ENCODE measurements around the gene WNT7A.

DNA sequence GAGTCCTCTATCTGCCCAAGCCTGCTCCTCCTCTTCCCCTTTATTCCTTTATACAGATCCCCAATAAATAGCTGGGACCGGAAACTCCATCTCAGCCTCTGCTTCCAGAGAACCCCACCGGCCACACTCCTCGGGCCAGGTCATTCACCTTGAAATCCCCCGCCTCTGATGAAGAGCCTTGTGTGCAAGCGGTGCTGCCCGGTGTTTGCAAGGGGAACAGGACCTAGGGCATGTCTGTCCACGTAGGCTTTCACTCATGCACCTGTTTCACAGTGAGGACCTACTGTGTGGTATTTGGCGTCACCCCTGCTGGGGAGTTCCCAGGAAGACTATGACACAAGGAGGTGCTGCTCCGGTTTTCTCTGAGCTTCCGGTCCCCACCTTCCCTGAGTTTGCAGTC lies 54.0 kb downstream of the WNT7A start:
- TF ChIP-seq, protein P1, sequence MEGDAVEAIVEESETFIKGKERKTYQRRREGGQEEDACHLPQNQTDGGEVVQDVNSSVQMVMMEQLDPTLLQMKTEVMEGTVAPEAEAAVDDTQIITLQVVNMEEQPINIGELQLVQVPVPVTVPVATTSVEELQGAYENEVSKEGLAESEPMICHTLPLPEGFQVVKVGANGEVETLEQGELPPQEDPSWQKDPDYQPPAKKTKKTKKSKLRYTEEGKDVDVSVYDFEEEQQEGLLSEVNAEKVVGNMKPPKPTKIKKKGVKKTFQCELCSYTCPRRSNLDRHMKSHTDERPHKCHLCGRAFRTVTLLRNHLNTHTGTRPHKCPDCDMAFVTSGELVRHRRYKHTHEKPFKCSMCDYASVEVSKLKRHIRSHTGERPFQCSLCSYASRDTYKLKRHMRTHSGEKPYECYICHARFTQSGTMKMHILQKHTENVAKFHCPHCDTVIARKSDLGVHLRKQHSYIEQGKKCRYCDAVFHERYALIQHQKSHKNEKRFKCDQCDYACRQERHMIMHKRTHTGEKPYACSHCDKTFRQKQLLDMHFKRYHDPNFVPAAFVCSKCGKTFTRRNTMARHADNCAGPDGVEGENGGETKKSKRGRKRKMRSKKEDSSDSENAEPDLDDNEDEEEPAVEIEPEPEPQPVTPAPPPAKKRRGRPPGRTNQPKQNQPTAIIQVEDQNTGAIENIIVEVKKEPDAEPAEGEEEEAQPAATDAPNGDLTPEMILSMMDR (IDR thresholded peaks at IDR 0.05) = no peak
- TF ChIP-seq POLR2A (IDR thresholded peaks at IDR 0.05) = no peak

Data from esophagus squamous epithelium (tissue), 4 donors.